A549 (cell line): Measurements from ENCODE around the gene ZHX3.

Experiments
- BHLHE40 ChIP-seq: IDR thresholded peaks from 2 replicates; pipeline ENCODE4 v1.6.1; 2012; ENCODE audit warnings: low read depth, low read length, inconsistent platforms
- MAFK ChIP-seq: fragments of 450-650 bp; IDR thresholded peaks from 2 replicates; pipeline ENCODE4 v1.6.1; 2014; ENCODE audit not compliant: partially characterized antibody
- MAZ ChIP-seq: fragments of 150-350 bp; IDR thresholded peaks from 2 replicates; pipeline ENCODE4 v1.6.1; 2014; ENCODE audit warnings: antibody characterized with exemption, low read depth, low read length, borderline replicate concordance
- MYC ChIP-seq: IDR thresholded peaks from 2 replicates; pipeline ENCODE4 v1.6.1; 2012; ENCODE audit warnings: mild to moderate bottlenecking, inconsistent platforms, low read length, improper control_type of control experiment, borderline replicate concordance
- POLR2A ChIP-seq: IDR thresholded peaks from 2 replicates; pipeline ENCODE4 v1.6.1; 2012; ENCODE audit warnings: mild to moderate bottlenecking, low read length
- RAD21 ChIP-seq, 2 experiments: fragments of >200 bp in 1 of 2; sonication (Bioruptor Twin) in 1 of 2; formaldehyde crosslinking in 1 of 2; IDR thresholded peaks in 1 of 2; conservative IDR thresholded peaks in 1 of 2; 2 replicates in 1 of 2; 3 replicates in 1 of 2; pipeline ENCODE4 v1.6.1; 2012 to 2018; ENCODE audit warnings: inconsistent platforms in 1 of 2
- RARB ChIP-seq: fragments of 250-450 bp; sonication (Bioruptor Pico); IDR thresholded peaks from 2 replicates; pipeline ENCODE4 v1.8.0; 2021; ENCODE audit warnings: mild to moderate bottlenecking, moderate library complexity
- RCOR1 ChIP-seq: fragments of 150-350 bp; IDR thresholded peaks from 2 replicates; pipeline ENCODE4 v1.6.1; 2014; ENCODE audit warnings: antibody characterized with exemption, low read length, low read depth
- TF ChIP-seq, protein P1 (sequence below): fragments of >200 bp; sonication (Bioruptor Twin); formaldehyde crosslinking; IDR thresholded peaks from 3 replicates; pipeline ENCODE4 v1.6.1; 2016
- TF ChIP-seq, protein P2 (sequence below): fragments of >200 bp; sonication (Bioruptor Twin); formaldehyde crosslinking; IDR thresholded peaks from 3 replicates; pipeline ENCODE4 v1.5.1; 2016
- TF ChIP-seq, protein P3 (sequence below): fragments of 450-650 bp; IDR thresholded peaks from 2 replicates; pipeline ENCODE4 v1.6.1; 2014; ENCODE audit warnings: antibody characterized with exemption

DNA sequence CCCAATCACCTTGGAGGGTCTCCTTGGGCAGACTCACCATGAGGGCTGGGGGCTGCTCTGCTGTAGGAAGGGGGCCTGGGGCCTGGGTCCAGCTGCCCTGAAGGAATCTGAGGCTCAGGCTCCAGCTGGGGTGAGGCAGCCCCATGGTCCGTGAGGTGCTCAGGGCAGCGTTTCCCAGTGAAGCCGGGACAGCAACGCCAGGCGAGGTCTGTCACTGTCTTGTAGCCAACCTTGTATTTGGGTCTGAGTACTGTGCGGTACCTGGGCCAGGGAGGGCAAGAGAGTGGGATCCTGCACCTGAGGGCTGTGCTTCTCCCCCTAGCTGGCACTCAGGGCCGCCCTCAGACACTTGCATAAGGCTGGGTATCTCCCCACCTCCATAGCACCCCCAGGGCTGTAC, 46.1 kb upstream of the ZHX3 start:
- TF ChIP-seq, protein P1, sequence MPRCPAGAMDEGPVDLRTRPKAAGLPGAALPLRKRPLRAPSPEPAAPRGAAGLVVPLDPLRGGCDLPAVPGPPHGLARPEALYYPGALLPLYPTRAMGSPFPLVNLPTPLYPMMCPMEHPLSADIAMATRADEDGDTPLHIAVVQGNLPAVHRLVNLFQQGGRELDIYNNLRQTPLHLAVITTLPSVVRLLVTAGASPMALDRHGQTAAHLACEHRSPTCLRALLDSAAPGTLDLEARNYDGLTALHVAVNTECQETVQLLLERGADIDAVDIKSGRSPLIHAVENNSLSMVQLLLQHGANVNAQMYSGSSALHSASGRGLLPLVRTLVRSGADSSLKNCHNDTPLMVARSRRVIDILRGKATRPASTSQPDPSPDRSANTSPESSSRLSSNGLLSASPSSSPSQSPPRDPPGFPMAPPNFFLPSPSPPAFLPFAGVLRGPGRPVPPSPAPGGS, result no peak
- TF ChIP-seq, protein P2, sequence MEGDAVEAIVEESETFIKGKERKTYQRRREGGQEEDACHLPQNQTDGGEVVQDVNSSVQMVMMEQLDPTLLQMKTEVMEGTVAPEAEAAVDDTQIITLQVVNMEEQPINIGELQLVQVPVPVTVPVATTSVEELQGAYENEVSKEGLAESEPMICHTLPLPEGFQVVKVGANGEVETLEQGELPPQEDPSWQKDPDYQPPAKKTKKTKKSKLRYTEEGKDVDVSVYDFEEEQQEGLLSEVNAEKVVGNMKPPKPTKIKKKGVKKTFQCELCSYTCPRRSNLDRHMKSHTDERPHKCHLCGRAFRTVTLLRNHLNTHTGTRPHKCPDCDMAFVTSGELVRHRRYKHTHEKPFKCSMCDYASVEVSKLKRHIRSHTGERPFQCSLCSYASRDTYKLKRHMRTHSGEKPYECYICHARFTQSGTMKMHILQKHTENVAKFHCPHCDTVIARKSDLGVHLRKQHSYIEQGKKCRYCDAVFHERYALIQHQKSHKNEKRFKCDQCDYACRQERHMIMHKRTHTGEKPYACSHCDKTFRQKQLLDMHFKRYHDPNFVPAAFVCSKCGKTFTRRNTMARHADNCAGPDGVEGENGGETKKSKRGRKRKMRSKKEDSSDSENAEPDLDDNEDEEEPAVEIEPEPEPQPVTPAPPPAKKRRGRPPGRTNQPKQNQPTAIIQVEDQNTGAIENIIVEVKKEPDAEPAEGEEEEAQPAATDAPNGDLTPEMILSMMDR, result no peak
- no peak for TF ChIP-seq RAD21 (conservative IDR thresholded peaks at IDR 0.05 in 1 of 2, IDR thresholded peaks at IDR 0.05 in 1 of 2)
- TF ChIP-seq, protein P3, sequence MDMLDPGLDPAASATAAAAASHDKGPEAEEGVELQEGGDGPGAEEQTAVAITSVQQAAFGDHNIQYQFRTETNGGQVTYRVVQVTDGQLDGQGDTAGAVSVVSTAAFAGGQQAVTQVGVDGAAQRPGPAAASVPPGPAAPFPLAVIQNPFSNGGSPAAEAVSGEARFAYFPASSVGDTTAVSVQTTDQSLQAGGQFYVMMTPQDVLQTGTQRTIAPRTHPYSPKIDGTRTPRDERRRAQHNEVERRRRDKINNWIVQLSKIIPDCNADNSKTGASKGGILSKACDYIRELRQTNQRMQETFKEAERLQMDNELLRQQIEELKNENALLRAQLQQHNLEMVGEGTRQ, result no peak
- no peak for TF ChIP-seq RARB (CRISPR knock-in tag)
- TF ChIP-seq MAZ, result no peak
- no peak for TF ChIP-seq BHLHE40
- TF ChIP-seq POLR2A, result no peak
- TF ChIP-seq RCOR1, result no peak
- TF ChIP-seq MAFK, result no peak
- TF ChIP-seq MYC, result no peak
